Nephron progenitor cell (in vitro differentiated cells): ENCODE results near the gene USH2A.

Experiments
- DNase-seq: peaks from one replicate; pipeline ENCODE4 v3.0.0; 2021
- H3K27ac Mint-ChIP-seq: 2 replicates; pipeline ENCODE4 v1.8.0; 2021; ENCODE audit warnings: mild to moderate bottlenecking, moderate library complexity, mixed read lengths
- H3K27me3 Mint-ChIP-seq: 2 replicates; pipeline ENCODE4 v1.8.0; 2021; ENCODE audit warnings: mild to moderate bottlenecking, low read depth, mixed read lengths; ENCODE audit not compliant: poor library complexity
- H3K36me3 Mint-ChIP-seq: 2 replicates; pipeline ENCODE4 v1.8.0; 2021; ENCODE audit warnings: low read depth, mixed read lengths
- H3K4me1 Mint-ChIP-seq: 2 replicates; pipeline ENCODE4 v1.8.0; 2021; ENCODE audit warnings: mixed read lengths
- H3K4me3 Mint-ChIP-seq: 2 replicates; pipeline ENCODE4 v1.8.0; 2021; ENCODE audit warnings: mild to moderate bottlenecking, moderate library complexity, mixed read lengths
- H3K9me3 Mint-ChIP-seq: 2 replicates; pipeline ENCODE4 v1.8.0; 2021; ENCODE audit warnings: mild to moderate bottlenecking, moderate library complexity, mixed read lengths
- TF ChIP-seq, protein P1 (sequence below): fragments of 200-600 bp; sonication (generic); IDR thresholded peaks from 2 replicates; pipeline ENCODE4 v1.5.0; 2021; ENCODE audit warnings: antibody characterized with exemption

The USH2A gene

DNA sequence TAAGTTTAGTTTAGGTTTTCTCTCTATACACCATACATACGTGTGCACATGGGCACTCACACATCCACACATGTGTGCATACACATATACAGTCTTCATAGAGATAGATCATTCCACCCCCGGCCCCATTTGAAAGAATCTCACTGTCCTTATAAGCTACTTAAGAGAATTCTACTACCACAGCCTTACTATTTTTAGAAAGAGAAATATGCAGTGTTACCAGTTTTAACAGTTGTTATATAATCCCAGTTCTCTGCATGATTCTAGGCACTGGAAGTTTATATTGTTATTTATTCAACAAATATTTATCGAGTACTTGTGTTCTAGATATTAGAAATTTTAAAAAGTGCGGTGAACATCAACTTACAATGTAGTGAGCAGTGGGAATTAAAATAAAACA lies 814.6 kb downstream of the USH2A start:
- no peaks in the 10 kb centered on the region for H3K27me3 Mint-ChIP-seq
- H3K27ac Mint-ChIP-seq: no peak overlapping the region
- peaks cover 15% of the 10 kb centered on the region for H3K9me3 Mint-ChIP-seq
- peaks cover 55% of the 10 kb centered on the region for H3K36me3 Mint-ChIP-seq
- no peaks in the 10 kb centered on the region for H3K4me1 Mint-ChIP-seq
- TF ChIP-seq, protein P1, sequence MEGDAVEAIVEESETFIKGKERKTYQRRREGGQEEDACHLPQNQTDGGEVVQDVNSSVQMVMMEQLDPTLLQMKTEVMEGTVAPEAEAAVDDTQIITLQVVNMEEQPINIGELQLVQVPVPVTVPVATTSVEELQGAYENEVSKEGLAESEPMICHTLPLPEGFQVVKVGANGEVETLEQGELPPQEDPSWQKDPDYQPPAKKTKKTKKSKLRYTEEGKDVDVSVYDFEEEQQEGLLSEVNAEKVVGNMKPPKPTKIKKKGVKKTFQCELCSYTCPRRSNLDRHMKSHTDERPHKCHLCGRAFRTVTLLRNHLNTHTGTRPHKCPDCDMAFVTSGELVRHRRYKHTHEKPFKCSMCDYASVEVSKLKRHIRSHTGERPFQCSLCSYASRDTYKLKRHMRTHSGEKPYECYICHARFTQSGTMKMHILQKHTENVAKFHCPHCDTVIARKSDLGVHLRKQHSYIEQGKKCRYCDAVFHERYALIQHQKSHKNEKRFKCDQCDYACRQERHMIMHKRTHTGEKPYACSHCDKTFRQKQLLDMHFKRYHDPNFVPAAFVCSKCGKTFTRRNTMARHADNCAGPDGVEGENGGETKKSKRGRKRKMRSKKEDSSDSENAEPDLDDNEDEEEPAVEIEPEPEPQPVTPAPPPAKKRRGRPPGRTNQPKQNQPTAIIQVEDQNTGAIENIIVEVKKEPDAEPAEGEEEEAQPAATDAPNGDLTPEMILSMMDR: no peak
- no peak overlapping the region for H3K4me3 Mint-ChIP-seq
- no peak for DNase-seq

DNA sequence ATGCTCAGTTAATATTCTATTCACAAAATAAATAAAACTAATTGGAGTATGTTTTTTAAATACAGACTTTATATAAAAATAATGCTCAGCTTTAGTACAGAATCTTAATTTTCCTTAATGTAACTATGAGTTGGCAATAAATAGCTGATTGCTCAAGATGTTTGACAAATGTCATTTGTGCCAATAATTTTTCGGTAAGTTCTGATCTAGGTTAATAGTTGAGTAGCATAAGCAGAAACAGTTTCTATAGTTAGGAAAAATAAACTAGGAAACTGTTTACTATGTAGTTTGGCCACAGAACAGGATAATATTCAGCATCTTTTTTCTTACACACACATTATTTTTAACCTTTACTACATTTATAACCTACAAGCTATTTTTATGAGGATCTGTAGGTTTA lies 815.8 kb downstream of the USH2A start:
- Mint-ChIP-seq H3K4me3 (no peak overlapping the region), H3K4me1 (no peaks in the 10 kb centered on the region), H3K9me3 (peaks cover 2% of the 10 kb centered on the region), H3K36me3 (peaks cover 45% of the 10 kb centered on the region), H3K27me3 (no peaks in the 10 kb centered on the region), H3K27ac (no peak overlapping the region)
- DNase-seq: no peak
- TF ChIP-seq, protein P1: no peak

DNA sequence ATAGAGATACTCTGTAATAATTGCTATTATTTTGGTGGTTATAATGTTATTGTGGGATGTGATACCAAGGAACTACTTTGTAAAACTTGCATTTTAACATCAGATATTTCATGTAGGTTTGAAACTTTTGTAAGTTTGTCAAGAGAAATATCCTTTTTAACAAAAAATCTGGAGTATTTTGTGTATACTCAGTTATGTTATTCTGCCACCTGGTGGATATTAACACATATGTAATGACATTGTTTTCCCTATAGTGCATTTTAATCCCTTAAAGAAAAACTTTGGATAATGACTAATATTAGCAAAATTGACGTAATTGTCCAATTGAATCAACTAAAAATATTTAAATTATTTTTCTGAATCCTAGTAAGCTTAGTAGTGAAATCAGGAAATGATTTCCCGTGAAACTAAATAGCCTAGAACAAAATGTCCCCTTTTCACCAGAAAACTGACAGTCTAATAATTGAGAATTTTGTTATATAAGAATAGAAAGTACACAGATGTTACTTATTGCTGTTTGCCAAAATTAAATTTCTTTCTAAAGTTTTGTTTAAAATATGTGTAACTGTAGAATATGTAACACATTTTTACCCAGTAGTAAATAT lies 816.6 kb downstream of the USH2A start:
- no peak overlapping the region for H3K27ac Mint-ChIP-seq
- H3K27me3 Mint-ChIP-seq: no peaks in the 10 kb centered on the region
- no peaks in the 10 kb centered on the region for H3K4me1 Mint-ChIP-seq
- H3K36me3 Mint-ChIP-seq: peaks cover 42% of the 10 kb centered on the region
- TF ChIP-seq, protein P1: peak; percentile 45
- no peak for DNase-seq
- no peaks in the 10 kb centered on the region for H3K9me3 Mint-ChIP-seq
- H3K4me3 Mint-ChIP-seq: no peak overlapping the region

DNA sequence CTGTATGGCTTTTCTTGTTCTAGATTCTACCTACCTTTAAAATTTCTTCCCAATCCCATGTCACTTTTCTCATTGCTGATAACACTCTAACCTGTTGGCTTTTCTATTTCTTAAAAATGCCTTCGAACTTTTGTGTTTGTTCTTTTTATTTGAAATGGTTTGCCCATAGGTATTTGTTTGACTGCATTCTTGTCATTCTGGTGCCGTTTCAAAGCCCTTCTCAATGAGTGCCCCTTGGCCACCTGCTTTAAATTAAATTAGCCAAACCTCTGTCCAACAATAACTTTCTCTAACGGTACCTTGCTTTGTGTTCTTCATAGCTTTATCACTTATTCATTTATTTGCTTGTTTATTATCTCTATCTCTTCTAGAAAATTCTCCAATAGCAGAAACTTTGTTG lies 817.2 kb downstream of the USH2A start:
- no peak for DNase-seq
- Mint-ChIP-seq H3K4me3 (no peak overlapping the region), H3K36me3 (peaks cover 46% of the 10 kb centered on the region), H3K9me3 (no peaks in the 10 kb centered on the region), H3K27ac (no peak overlapping the region), H3K27me3 (no peaks in the 10 kb centered on the region), H3K4me1 (no peaks in the 10 kb centered on the region)
- TF ChIP-seq, protein P1: no peak

DNA sequence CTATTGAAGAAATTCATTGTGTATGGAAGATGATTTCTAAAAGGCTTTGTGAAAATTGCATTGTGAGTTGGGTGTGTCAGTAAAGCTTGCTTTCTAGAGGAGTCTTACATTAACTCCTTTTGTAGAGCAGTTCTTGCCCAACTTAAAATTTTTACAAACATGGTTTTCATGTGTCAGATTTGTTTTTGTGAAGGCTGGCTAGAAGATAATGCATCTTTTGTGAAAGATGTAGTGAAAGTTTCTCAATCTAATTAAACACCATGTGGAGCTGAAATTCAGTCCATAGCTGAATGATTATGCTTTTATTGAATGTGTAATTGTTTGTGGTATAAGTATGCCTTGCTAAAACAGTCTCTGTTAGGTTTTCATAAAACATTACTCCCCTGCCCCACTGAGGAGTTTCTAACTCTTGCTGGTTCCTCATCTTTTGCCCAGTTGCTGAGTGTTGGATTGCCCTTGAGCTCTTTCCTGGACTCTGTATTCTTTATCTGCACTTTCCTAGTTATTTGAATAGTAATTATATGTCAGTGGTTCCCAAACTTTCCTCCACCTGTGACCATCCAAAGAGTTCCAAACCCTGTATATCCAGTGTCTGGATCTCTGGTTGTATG lies 818.1 kb downstream of the USH2A start:
- Mint-ChIP-seq H3K27ac (peak overlapping the region; percentile 5), H3K27me3 (no peaks in the 10 kb centered on the region), H3K36me3 (peaks cover 45% of the 10 kb centered on the region), H3K9me3 (no peaks in the 10 kb centered on the region), H3K4me3 (no peak overlapping the region), H3K4me1 (peaks cover 5% of the 10 kb centered on the region)
- TF ChIP-seq, protein P1: no peak
- no peak for DNase-seq

DNA sequence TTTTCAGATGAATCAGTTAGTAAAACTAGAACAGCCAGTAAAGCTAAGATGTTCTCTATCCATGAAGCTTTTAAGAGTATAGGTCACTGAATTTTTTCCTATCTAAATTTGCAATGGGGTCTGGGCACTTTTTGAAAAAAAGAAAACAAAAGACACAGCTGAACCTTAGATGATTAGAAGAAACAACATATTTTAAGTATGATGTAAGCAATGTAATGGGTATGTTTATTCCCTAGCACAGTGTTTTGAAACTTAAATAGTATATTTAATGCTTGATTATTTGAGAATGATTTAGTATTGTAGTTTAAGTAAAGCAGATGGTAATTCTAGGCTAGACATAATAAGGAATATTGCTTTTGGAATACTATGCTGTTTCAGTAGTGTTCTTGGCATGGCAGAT lies 819.9 kb downstream of the USH2A start:
- H3K36me3 Mint-ChIP-seq: peaks cover 39% of the 10 kb centered on the region
- DNase-seq: no peak
- no peak overlapping the region for H3K27ac Mint-ChIP-seq
- H3K4me1 Mint-ChIP-seq: peaks cover 19% of the 10 kb centered on the region
- H3K4me3 Mint-ChIP-seq: no peak overlapping the region
- TF ChIP-seq, protein P1: no peak
- no peaks in the 10 kb centered on the region for H3K27me3 Mint-ChIP-seq
- H3K9me3 Mint-ChIP-seq: no peaks in the 10 kb centered on the region
